Measurements from ENCODE around the gene RPTOR.

DNA sequence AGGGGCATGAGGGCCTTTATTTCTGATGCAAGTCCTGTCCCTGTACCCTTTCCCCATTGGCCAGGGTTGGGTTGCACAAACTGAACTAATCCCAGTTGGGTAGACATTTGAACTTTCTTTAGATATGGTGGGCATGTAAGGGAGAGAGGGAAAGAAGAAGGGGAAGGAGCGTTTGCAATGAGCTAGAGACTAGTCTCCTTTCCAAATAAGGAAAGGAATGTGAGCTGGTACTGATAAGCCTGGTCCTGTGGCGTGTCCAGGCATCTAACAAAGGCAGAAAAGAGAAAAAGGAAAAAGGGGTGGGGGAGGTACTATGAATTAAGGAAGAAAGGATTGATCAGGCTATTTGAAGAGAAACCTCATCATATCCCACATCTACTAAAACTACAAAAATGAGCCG lies 467.3 kb downstream of the RPTOR start:
- no peak for TF ChIP-seq POLR2AphosphoS5 (IDR thresholded peaks at IDR 0.05; ENCODE audit: borderline replicate concordance, low read depth, low read length)
- TF ChIP-seq EZH2 (IDR thresholded peaks at IDR 0.05): no peak
- TF ChIP-seq FOXP2 (optimal IDR thresholded peaks at IDR 0.05; ENCODE audit: control extremely low read depth, extremely low read length, insufficient read depth): no peak
